Astrocyte of the cerebellum (primary cell): ENCODE results near the gene ATXN7.

ENCODE experiments used
- DNase-seq: peaks from one replicate; pipeline ENCODE4 v3.0.0-alpha.2; 2011; ENCODE audit warnings: low read depth
- H3K4me3 ChIP-seq: 2 replicates; pipeline ENCODE4 v1.5.1; 2011; ENCODE audit warnings: mild to moderate bottlenecking, low read depth, low read length, moderate library complexity
- in situ Hi-C: cut with HindIII; loops from 2 replicates; pipeline ENCODE4 v1.10.0; 2017; ENCODE audit warnings: low sequenced_read_pairs
- TF ChIP-seq, protein P1 (sequence below): IDR thresholded peaks from 2 replicates; pipeline ENCODE4 v1.5.1; 2012; ENCODE audit warnings: low read length, low read depth, moderate library complexity, mild to moderate bottlenecking; ENCODE audit errors: missing control alignments

ATXN7 gene

DNA sequence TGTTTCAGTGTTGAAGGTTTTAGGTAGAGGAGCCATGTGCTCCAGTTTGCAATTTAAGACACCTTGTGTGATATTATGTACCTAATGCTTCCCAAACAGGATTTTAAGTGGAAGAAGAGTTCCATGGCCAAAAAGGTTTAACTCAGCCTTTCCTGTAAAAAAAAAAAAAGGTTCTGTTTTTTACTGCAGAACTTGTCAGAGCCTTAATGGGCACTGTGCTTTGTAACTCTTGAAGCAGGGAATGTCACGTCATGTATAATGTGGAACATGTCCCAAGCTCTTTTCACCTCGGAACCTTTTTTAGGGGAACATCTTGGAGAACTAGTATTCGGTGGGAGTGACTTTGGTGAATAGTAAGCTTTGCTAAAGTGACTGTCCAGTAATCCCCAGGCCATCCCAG is 128.0 kb downstream of the ATXN7 start:
- DNase-seq, result no peak
- TF ChIP-seq, protein P1, sequence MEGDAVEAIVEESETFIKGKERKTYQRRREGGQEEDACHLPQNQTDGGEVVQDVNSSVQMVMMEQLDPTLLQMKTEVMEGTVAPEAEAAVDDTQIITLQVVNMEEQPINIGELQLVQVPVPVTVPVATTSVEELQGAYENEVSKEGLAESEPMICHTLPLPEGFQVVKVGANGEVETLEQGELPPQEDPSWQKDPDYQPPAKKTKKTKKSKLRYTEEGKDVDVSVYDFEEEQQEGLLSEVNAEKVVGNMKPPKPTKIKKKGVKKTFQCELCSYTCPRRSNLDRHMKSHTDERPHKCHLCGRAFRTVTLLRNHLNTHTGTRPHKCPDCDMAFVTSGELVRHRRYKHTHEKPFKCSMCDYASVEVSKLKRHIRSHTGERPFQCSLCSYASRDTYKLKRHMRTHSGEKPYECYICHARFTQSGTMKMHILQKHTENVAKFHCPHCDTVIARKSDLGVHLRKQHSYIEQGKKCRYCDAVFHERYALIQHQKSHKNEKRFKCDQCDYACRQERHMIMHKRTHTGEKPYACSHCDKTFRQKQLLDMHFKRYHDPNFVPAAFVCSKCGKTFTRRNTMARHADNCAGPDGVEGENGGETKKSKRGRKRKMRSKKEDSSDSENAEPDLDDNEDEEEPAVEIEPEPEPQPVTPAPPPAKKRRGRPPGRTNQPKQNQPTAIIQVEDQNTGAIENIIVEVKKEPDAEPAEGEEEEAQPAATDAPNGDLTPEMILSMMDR, result no peak
- in situ Hi-C loops, result no loop called here
- H3K4me3 ChIP-seq, result no peak overlapping the region

DNA sequence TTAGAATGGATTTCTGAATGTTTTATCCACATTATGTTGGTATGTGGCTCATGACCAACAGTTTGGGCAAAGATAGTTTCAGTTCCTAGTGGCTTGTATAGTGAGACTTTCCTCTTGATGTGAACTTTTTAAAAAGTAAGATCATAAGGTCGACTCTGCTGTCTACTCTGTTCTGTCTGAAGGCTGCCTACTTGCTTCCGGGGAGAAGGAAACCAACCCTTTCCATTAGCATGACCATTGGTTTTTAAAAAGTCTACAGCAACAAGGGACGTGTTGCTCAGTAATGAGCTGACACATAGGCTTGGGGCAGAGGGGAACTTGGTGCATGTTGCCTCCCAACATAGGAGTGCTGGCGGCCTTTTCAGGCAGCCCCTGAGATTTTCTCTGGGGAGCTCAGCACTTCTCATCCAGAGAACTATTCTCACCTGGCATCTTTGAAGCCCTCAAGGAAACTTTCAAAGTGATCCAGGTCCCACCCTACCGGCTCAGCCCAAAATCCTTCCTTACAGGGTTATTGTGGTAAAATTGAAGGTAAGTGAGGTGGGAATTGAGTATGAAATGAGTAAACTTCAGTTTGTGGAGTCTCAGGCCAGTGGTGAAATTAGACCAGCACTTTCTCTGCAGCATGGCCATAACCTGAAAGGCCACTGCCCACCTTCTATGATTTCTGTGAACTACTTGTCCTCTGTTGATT is 129.0 kb downstream of the ATXN7 start:
- no peak overlapping the region for H3K4me3 ChIP-seq
- in situ Hi-C loops, result no loop called here
- DNase-seq, result no peak
- TF ChIP-seq, protein P1, result no peak

DNA sequence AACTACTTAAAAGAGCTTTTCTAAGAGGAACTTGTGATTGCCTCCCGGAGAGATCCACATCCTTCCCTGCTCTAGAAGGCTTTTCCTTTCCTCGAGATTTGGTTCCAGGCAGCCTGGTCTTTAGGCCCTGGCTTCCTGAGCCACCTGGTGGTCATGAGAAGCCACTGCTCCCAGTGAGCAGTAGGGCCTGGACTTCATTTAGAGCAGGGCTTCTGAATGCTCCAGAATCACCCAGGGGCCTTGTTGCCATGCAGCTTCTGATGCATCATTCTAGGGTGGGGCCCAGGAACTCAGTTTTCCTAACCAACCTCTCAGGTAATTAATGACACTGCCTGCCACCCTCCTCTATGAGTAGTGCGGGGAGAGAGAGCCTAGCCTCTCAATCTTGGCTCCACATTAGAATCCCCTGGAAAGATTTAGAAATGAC is 130.0 kb downstream of the ATXN7 start:
- in situ Hi-C loops, result no loop called here
- DNase-seq, result peak; percentile 64
- no peak overlapping the region for H3K4me3 ChIP-seq
- TF ChIP-seq, protein P1, result peak; percentile 99

DNA sequence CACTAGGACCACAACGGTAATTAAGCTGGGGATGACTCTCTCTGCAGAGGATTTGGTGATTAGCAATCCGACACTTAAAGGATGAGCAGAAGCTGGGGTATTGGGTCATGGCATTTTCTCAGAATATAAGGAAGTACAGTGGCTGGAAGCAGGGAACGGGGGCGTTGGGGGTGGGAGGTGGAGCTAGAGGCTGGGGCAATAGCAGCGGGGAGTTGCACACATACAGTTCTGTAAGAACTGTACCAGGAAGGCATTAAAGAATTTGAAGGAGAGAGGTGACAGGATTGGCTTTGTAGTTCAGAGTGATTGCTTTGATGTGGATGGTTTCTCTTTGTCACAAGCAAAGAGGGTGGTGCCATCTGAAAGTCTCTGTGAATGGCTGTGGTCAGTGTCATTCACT is 131.4 kb downstream of the ATXN7 start:
- DNase-seq, result no peak
- no peak overlapping the region for H3K4me3 ChIP-seq
- TF ChIP-seq, protein P1, result no peak
- in situ Hi-C loops, result no loop called here

DNA sequence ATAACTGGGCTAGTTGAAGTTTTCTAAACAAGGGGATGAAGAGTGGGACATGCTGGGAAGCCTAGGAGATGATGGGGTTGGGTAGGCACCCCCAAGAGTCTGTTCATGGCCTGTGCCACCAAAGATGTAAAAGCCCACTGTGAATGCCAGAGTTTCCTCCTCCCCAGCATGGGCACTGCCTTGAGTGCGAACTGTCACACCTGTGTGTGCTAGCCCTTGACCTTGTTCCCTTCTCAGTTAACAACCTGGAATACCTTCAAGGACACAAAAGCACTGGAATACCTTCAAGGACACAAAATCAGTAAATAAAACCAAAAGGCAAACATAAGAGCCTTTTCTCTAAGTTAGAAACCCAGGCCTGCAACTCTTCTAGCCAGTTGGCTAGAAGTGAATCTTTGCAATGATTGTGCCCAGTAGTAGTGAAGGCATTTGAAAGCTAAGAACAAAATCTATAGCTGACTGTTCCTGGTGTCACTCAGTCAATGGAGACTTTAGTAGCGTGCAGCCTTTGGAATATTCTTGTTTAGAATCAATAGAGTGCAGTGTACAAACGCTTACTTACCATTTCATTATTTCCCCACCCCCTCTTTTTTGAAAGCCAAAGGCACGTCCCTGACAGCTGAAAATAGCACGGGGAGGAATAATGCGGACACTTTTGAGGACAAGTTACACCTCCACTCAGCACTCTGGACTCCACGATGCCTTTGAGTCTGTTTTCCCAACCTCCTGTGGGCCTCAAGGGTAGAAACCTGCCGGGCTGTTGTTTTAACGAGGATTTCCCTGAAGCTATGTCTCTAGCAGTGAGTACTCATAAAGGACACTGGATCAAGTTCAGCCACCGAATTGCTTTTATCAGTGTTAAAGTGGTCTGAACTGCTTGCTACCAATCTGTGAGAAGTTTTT is 135.4 kb downstream of the ATXN7 start:
- TF ChIP-seq, protein P1, result no peak
- H3K4me3 ChIP-seq, result no peak overlapping the region
- in situ Hi-C loops, result no loop called here
- no peak for DNase-seq

DNA sequence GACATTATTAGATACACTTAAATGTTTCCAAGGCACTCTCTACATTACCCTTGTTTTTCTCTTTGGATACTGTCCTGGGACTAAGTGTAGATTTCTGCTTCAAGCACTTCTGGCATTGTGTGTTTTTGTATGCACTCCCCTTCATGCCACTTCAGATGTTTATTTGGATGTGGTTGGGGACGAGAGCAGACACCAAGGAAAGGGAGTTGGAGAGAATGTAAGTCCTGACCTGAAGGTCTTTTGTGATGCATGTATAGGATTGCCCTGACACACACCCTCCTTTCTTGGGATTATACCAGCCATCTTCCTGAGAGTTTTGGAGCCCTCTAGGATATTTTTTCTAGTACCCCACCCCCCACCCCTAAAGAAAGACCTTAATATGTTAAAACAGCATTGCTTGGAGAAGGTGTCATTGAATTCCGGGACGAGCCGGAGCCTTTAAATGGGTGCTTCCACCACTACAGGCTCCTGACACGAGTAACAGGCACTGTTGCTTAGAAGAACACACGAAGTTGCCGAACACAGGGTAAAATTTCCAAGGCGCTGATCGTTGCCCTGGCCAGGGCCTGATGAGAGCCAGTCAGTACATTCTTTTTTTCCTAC is 136.9 kb downstream of the ATXN7 start:
- in situ Hi-C loops, result no loop called here
- no peak overlapping the region for H3K4me3 ChIP-seq
- DNase-seq, result no peak
- TF ChIP-seq, protein P1, result no peak
